ENCODE results near the gene MSANTD2.

The MSANTD2 gene

GRCh38 chr11:124728134-124728533 is 72.1 kb downstream of the MSANTD2 start:
- DNase-seq, result no peak

DNA sequence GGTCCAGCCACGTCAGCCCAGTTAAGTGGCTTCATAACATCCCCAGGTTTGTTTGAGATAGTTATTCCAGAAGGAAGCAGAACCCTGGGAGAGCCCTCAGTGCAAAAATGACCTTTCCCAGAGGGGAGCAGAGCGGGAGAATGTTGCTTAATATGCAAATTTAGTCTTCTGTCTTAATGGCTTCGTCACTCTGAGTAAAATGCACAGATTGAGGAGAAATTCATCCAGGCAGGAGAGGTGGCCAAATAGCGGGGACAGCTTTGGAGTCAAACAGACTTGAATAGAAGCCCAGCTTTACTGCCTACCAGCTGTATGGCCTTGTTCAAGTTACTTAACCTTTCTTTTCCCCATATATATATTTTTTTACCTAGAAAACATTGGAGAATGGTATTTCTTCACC is 72.7 kb downstream of the MSANTD2 start:
- DNase-seq, result no peak

DNA sequence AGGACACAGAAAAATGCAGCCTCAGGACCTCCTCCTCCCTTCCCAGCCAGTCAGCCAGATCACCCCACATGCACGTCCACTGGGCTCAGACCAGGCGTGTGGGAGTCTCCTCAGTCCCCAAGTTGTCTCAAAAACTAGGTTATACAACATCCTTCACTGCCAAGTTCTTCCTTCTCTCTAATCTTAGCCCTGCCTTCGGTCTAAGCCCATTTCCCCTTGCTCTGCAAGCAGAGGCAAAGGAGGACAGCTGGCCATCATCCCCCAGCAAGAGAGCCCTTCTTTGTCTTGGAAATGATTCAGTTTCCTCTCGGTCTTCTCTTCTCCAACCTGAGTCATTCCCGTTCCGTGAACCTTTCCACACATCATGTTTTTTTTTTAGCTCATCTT is 74.5 kb downstream of the MSANTD2 start:
- DNase-seq, result no peak

GRCh38 chr11:124724979-124725718 is 75.1 kb downstream of the MSANTD2 start:
- DNase-seq, result no peak

GRCh38 chr11:124722176-124722575 is 78.0 kb downstream of the MSANTD2 start:
- no peak for DNase-seq

DNA sequence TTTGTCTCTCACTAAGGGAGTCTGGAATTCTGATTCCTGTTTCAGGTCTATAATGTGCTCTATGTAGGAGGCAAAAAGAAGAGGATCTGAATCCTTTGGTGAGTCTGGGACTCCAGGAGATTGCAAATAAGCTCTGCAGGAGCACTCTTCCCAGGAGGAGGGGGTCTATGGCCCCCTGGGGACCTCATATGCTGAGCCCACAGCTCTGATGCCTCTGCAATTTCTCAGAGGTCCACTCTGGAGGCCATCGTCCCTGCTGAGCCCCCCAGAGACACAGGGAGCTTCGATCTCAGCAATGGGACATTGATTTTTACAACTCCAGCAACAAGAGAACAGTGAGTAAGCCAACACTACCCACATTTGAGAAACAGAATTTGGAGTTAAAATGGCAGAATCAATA is 80.7 kb downstream of the MSANTD2 start:
- no peak for DNase-seq

- DNase-seq, result no peak
These were observed 81.4 kb downstream of the MSANTD2 start for GRCh38 chr11:124718801-124719200.

GRCh38 chr11:124717786-124718651 is 82.2 kb downstream of the MSANTD2 start:
- no peak for DNase-seq

GRCh38 chr11:124717421-124717785 is 82.8 kb downstream of the MSANTD2 start:
- DNase-seq, result no peak

- DNase-seq, result no peak
These were observed 83.6 kb downstream of the MSANTD2 start for GRCh38 chr11:124716591-124716990.

All from NCI-H1436 treated with DMSO at 0.1 percent for 48 hours (cell line).